ENCODE data around the gene FYN. TPM values are rescaled to one million over a fixed set of nuclear protein-coding genes. Genes with fewer than 3 reads are reported as not detected.

The FYN gene
- total and polyA plus RNA-seq, 2 of the 13 experiments (the other 11 are each of a cell fraction or from before 2014, with no cell fraction given), result 15.5 to 24.6 TPM

DNA sequence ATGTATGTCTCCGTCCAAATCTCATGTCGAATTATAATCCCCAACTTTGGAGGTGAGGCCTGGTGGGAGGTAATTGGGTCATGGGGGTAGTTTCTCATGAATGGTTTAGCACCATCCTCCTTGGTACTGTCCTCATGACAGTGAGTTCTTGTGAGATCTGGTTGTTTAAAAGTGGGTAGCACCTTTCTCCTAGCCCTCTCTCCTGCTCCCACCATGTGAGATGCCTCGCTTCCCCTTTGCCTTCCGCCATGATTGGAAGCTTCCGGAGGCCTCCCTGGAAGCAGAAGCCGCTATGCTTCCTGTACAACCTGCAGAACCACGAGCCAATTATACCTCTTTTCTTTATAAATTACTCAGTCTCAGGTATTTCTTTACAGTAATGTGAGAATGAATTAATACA lies 123.1 kb downstream of the FYN start:
- ATAC-seq (no peak), DNase-seq (ENCODE audit: low spot score) (no peak), FAIRE-seq (no peak)
- H3K36me3 ChIP-seq (replicated peaks in 1 of 2; ENCODE audit: control insufficient read depth in 1 of 2, insufficient read depth in 2 of 2, low read length in 2 of 2), result no peaks in the 10 kb centered on the region
- no peak for TF ChIP-seq YEATS4 (CRISPR knock-in tag; IDR thresholded peaks at IDR 0.05; ENCODE audit: borderline replicate concordance)
- TF ChIP-seq AGO2 (optimal IDR thresholded peaks at IDR 0.05; ENCODE audit: low read depth, low read length), result no peak
- no peak for TF ChIP-seq HNRNPK (IDR thresholded peaks at IDR 0.05; ENCODE audit: low read depth, low read length, poor library complexity, severe bottlenecking)
- TF ChIP-seq, protein P1, sequence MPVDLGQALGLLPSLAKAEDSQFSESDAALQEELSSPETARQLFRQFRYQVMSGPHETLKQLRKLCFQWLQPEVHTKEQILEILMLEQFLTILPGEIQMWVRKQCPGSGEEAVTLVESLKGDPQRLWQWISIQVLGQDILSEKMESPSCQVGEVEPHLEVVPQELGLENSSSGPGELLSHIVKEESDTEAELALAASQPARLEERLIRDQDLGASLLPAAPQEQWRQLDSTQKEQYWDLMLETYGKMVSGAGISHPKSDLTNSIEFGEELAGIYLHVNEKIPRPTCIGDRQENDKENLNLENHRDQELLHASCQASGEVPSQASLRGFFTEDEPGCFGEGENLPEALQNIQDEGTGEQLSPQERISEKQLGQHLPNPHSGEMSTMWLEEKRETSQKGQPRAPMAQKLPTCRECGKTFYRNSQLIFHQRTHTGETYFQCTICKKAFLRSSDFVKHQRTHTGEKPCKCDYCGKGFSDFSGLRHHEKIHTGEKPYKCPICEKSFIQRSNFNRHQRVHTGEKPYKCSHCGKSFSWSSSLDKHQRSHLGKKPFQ (CRISPR knock-in tag; IDR thresholded peaks at IDR 0.05; ENCODE audit: insufficient replicate concordance), result no peak
- no peak for TF ChIP-seq ZNF780A (CRISPR knock-in tag; IDR thresholded peaks at IDR 0.05)
- TF ChIP-seq, protein P2, sequence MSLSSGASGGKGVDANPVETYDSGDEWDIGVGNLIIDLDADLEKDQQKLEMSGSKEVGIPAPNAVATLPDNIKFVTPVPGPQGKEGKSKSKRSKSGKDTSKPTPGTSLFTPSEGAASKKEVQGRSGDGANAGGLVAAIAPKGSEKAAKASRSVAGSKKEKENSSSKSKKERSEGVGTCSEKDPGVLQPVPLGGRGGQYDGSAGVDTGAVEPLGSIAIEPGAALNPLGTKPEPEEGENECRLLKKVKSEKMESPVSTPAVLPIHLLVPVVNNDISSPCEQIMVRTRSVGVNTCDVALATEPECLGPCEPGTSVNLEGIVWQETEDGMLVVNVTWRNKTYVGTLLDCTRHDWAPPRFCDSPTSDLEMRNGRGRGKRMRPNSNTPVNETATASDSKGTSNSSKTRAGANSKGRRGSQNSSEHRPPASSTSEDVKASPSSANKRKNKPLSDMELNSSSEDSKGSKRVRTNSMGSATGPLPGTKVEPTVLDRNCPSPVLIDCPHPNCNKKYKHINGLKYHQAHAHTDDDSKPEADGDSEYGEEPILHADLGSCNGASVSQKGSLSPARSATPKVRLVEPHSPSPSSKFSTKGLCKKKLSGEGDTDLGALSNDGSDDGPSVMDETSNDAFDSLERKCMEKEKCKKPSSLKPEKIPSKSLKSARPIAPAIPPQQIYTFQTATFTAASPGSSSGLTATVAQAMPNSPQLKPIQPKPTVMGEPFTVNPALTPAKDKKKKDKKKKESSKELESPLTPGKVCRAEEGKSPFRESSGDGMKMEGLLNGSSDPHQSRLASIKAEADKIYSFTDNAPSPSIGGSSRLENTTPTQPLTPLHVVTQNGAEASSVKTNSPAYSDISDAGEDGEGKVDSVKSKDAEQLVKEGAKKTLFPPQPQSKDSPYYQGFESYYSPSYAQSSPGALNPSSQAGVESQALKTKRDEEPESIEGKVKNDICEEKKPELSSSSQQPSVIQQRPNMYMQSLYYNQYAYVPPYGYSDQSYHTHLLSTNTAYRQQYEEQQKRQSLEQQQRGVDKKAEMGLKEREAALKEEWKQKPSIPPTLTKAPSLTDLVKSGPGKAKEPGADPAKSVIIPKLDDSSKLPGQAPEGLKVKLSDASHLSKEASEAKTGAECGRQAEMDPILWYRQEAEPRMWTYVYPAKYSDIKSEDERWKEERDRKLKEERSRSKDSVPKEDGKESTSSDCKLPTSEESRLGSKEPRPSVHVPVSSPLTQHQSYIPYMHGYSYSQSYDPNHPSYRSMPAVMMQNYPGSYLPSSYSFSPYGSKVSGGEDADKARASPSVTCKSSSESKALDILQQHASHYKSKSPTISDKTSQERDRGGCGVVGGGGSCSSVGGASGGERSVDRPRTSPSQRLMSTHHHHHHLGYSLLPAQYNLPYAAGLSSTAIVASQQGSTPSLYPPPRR (CRISPR knock-in tag; IDR thresholded peaks at IDR 0.05; ENCODE audit: borderline replicate concordance), result no peak
- no peak for TF ChIP-seq ZBTB42 (CRISPR knock-in tag; IDR thresholded peaks at IDR 0.05)
- TF ChIP-seq SUZ12 (IDR thresholded peaks at IDR 0.05; ENCODE audit: low read depth, low read length), result no peak
- TF ChIP-seq, protein P3, sequence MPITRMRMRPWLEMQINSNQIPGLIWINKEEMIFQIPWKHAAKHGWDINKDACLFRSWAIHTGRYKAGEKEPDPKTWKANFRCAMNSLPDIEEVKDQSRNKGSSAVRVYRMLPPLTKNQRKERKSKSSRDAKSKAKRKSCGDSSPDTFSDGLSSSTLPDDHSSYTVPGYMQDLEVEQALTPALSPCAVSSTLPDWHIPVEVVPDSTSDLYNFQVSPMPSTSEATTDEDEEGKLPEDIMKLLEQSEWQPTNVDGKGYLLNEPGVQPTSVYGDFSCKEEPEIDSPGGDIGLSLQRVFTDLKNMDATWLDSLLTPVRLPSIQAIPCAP (CRISPR knock-in tag; IDR thresholded peaks at IDR 0.05; ENCODE audit: low read depth), result no peak
- no peaks in the 10 kb centered on the region for H3K9me3 ChIP-seq (ENCODE audit: low read length)
- H3K4me3 ChIP-seq (replicated peaks in 1 of 3; ENCODE audit: insufficient read depth in 1 of 3, low read depth in 2 of 3, low read length in 3 of 3), result no peak overlapping the region
- H3K27ac ChIP-seq (ENCODE audit: extremely low read length, insufficient read depth, low read length), result no peak overlapping the region
- no peak overlapping the region for H3K4me2 ChIP-seq (ENCODE audit: low read depth, low read length)
- no peak overlapping the region for H2AFZ ChIP-seq (ENCODE audit: low read length)
- intact Hi-C loops (cut with micrococcal nuclease; ENCODE audit: unreplicated experiment), result no loop called here
- H3K27me3 ChIP-seq (ENCODE audit: control insufficient read depth in 1 of 2, insufficient read depth in 2 of 2, low read length in 2 of 2), result no peaks in the 10 kb centered on the region
- H4K20me1 ChIP-seq (ENCODE audit: insufficient read depth, low read length), result no peaks in the 10 kb centered on the region
- ChIA-PET POLR2A (no interaction called here), CTCF (ENCODE audit: low intra/inter-chr PET ratio, low total read pairs) (no interaction called here)
- no TSS peak for BruUV-seq (replicated peaks)
- no peak overlapping the region for H3K9ac ChIP-seq (ENCODE audit: insufficient read depth, low read depth, low read length)
- in situ Hi-C loops (cut with HindIII; ENCODE audit: extremely low pct_ligation_motif_present, low pct_unique_long_range_greater_than_20kb), result no loop called here
- H3K79me2 ChIP-seq (ENCODE audit: insufficient read depth, low read length), result no peaks in the 10 kb centered on the region
- H3K4me1 ChIP-seq (ENCODE audit: insufficient read depth, low read length), result no peaks in the 10 kb centered on the region
- 82% methylated on average over 7 of the region's 7 CpGs for WGBS (ENCODE audit: low lambda C conversion rate)

Data from HepG2 (cell line).